ENCODE measurements around the gene TRABD2B. TPM values are rescaled to one million over a fixed set of nuclear protein-coding genes. Genes with fewer than 3 reads are reported as not detected.

TRABD2B gene
- total RNA-seq, 3 donors from 2014 or later: not detected

- no peak overlapping the region for H3K4me3 Mint-ChIP-seq
- no peaks in the 10 kb centered on the region for H3K4me1 Mint-ChIP-seq (ENCODE audit: low read depth)
- DNase-seq (no peak), ATAC-seq (no peak)
- no peaks in the 10 kb centered on the region for H3K36me3 Mint-ChIP-seq (ENCODE audit: insufficient read depth)
- peaks cover 14% of the 10 kb centered on the region for H3K27me3 Mint-ChIP-seq (ENCODE audit: low read depth)
- H3K9me3 Mint-ChIP-seq: peaks cover 5% of the 10 kb centered on the region
Observed at GRCh38 chr1:47840393-47841190, 156.6 kb downstream of the TRABD2B start.

GRCh38 chr1:47839433-47839760, 157.8 kb downstream of the TRABD2B start:
- no peak for ATAC-seq
- Mint-ChIP-seq H3K4me1 (ENCODE audit: low read depth) (no peaks in the 10 kb centered on the region), H3K9me3 (peaks cover 12% of the 10 kb centered on the region), H3K36me3 (ENCODE audit: insufficient read depth) (no peaks in the 10 kb centered on the region), H3K4me3 (no peak overlapping the region), H3K27me3 (ENCODE audit: low read depth) (peaks cover 9% of the 10 kb centered on the region)
- DNase-seq: no peak

- ATAC-seq (no peak), DNase-seq (no peak)
- Mint-ChIP-seq H3K4me1 (ENCODE audit: low read depth) (no peaks in the 10 kb centered on the region), H3K4me3 (no peak overlapping the region), H3K9me3 (peaks cover 12% of the 10 kb centered on the region), H3K27me3 (ENCODE audit: low read depth) (peaks cover 7% of the 10 kb centered on the region), H3K36me3 (ENCODE audit: insufficient read depth) (no peaks in the 10 kb centered on the region)
Observed at GRCh38 chr1:47838562-47839432, 158.4 kb downstream of the TRABD2B start.

DNA sequence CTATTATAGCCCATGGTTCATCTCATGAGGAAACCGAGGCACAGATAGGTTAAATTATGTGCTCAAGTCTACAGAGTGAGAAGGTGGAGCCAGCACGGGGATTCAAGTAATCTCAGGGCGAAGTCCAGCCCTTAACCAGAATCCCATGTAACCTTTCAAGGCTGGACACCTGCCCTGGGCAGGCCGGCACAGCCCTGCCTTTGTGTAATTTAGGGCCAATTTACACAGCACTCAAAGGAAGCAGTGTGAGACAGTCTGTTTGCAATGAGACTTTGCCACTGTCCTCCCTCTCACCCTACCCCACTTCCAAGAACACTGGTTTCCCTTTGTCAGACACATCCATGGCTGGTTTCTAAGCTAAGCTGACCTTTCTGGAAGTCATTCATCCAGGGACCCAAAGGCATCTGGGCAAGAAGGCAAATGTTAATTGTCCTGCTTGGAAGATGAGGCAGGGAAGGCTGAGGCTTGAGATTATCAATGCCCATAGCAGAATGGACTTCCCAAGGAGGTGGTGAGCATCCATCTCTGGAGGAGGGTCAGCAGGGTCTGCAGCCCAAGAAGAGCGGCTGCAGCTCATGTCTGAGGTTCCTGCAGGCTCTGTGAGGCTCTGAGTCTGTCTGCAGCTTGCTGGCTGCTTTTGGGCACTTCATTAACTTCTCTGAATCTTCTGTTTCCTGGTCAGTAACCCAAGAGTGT, 159.2 kb downstream of the TRABD2B start:
- DNase-seq (no peak), ATAC-seq (no peak)
- no peaks in the 10 kb centered on the region for H3K36me3 Mint-ChIP-seq (ENCODE audit: insufficient read depth)
- peaks cover 12% of the 10 kb centered on the region for H3K9me3 Mint-ChIP-seq
- peaks cover 7% of the 10 kb centered on the region for H3K27me3 Mint-ChIP-seq (ENCODE audit: low read depth)
- H3K4me3 Mint-ChIP-seq: no peak overlapping the region
- H3K4me1 Mint-ChIP-seq (ENCODE audit: low read depth): no peaks in the 10 kb centered on the region

GRCh38 chr1:47837056-47837830, 159.9 kb downstream of the TRABD2B start:
- ATAC-seq: no peak
- DNase-seq: no peak
- Mint-ChIP-seq H3K4me1 (ENCODE audit: low read depth) (no peaks in the 10 kb centered on the region), H3K27me3 (ENCODE audit: low read depth) (no peaks in the 10 kb centered on the region), H3K9me3 (peaks cover 12% of the 10 kb centered on the region), H3K36me3 (ENCODE audit: insufficient read depth) (no peaks in the 10 kb centered on the region), H3K4me3 (no peak overlapping the region)

GRCh38 chr1:47835409-47835808, 161.8 kb downstream of the TRABD2B start:
- DNase-seq (no peak), ATAC-seq (no peak)
- no peak overlapping the region for H3K4me3 Mint-ChIP-seq
- H3K9me3 Mint-ChIP-seq: peaks cover 12% of the 10 kb centered on the region
- H3K36me3 Mint-ChIP-seq (ENCODE audit: insufficient read depth): no peaks in the 10 kb centered on the region
- peaks cover 5% of the 10 kb centered on the region for H3K27me3 Mint-ChIP-seq (ENCODE audit: low read depth)
- no peaks in the 10 kb centered on the region for H3K4me1 Mint-ChIP-seq (ENCODE audit: low read depth)

DNA sequence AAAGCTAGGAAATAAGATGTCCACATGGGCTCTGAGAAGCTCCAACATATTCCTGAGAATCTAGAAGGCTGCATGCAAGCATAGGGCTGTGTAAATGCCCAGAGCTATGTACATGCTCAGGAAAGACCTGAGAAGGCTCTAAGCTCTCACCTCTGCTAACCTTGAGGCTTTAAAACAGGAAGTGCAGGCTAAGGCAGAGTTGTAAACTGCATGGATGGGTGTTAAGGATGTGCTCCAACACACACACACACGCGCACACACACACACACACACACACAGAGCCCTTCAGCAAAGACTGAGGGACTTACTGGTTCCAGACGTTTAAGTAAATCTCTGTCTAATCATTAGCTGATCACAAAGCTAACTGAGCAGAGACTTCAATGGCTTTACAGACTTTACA, 162.9 kb downstream of the TRABD2B start:
- Mint-ChIP-seq H3K27me3 (ENCODE audit: low read depth) (peaks cover 5% of the 10 kb centered on the region), H3K4me3 (no peak overlapping the region), H3K4me1 (ENCODE audit: low read depth) (no peaks in the 10 kb centered on the region), H3K9me3 (peaks cover 12% of the 10 kb centered on the region), H3K36me3 (ENCODE audit: insufficient read depth) (no peaks in the 10 kb centered on the region)
- ATAC-seq (no peak), DNase-seq (no peak)

GRCh38 chr1:47830641-47831333, 166.4 kb downstream of the TRABD2B start:
- Mint-ChIP-seq H3K27me3 (ENCODE audit: low read depth) (peaks cover 5% of the 10 kb centered on the region), H3K4me1 (ENCODE audit: low read depth) (no peaks in the 10 kb centered on the region), H3K36me3 (ENCODE audit: insufficient read depth) (no peaks in the 10 kb centered on the region), H3K9me3 (peaks cover 9% of the 10 kb centered on the region), H3K4me3 (no peak overlapping the region)
- no peak for ATAC-seq
- no peak for DNase-seq

DNA sequence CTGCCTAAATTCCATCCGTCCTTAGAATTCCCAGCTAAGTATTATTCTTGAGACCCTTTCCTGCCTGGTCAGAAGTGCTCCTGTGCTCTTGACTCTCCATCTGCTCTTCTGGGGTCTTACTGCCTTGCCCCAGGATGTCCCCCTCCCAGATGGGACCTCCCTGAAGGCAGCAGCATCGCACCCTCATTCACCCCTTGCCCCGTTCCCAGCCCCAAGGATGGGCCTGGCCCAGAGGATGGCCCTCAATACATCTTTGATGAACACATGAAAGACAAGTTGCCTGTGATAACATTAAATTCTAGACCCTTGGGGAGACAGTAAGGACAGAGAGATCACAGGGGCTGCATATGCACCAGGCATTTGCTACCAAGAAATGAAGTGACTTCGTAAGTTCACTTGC, 167.2 kb downstream of the TRABD2B start:
- Mint-ChIP-seq H3K36me3 (ENCODE audit: insufficient read depth) (no peaks in the 10 kb centered on the region), H3K4me1 (ENCODE audit: low read depth) (no peaks in the 10 kb centered on the region)
- ATAC-seq: no peak

GRCh38 chr1:47828978-47829377, 168.2 kb downstream of the TRABD2B start:
- Mint-ChIP-seq H3K36me3 (ENCODE audit: insufficient read depth) (no peaks in the 10 kb centered on the region), H3K4me3 (no peak overlapping the region), H3K9me3 (no peaks in the 10 kb centered on the region), H3K27me3 (ENCODE audit: low read depth) (peaks cover 5% of the 10 kb centered on the region), H3K4me1 (ENCODE audit: low read depth) (no peaks in the 10 kb centered on the region)
- no peak for ATAC-seq
- DNase-seq: no peak

More for the DNA sequence above, 167.2 kb downstream of the TRABD2B start:
- Mint-ChIP-seq H3K9me3 (peaks cover 1% of the 10 kb centered on the region), H3K27me3 (ENCODE audit: low read depth) (peaks cover 5% of the 10 kb centered on the region), H3K4me3 (no peak overlapping the region)
- DNase-seq: no peak

- Mint-ChIP-seq H3K4me3 (no peak overlapping the region), H3K9me3 (no peaks in the 10 kb centered on the region), H3K4me1 (ENCODE audit: low read depth) (no peaks in the 10 kb centered on the region), H3K36me3 (ENCODE audit: insufficient read depth) (no peaks in the 10 kb centered on the region), H3K27me3 (ENCODE audit: low read depth) (peaks cover 5% of the 10 kb centered on the region)
- DNase-seq (no peak), ATAC-seq (no peak)
Observed at GRCh38 chr1:47827109-47827508, 170.1 kb downstream of the TRABD2B start.

GRCh38 chr1:47824716-47825115, 172.5 kb downstream of the TRABD2B start:
- DNase-seq: no peak
- ATAC-seq: no peak
- no peaks in the 10 kb centered on the region for H3K9me3 Mint-ChIP-seq
- no peaks in the 10 kb centered on the region for H3K4me1 Mint-ChIP-seq (ENCODE audit: low read depth)
- no peaks in the 10 kb centered on the region for H3K36me3 Mint-ChIP-seq (ENCODE audit: insufficient read depth)
- no peaks in the 10 kb centered on the region for H3K27me3 Mint-ChIP-seq (ENCODE audit: low read depth)
- no peak overlapping the region for H3K4me3 Mint-ChIP-seq

DNA sequence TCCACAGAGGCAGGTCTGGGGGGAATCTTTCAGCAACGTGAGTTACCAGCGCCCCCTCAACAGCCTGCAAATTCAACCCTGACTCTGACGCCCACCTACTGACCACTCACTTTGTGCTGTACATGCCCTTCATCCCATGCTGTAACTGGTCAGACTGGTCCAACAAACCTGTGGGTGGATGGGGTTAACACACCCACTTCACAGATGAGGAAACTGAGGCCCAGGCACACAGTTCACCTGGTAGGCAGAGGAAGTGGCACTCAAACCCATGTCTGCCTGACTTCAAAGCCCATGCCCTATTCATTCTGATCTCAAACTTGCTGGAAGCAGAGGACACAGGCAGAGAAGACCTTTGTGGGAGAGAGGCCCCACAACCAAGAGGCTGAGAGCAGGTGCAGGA, 172.9 kb downstream of the TRABD2B start:
- H3K9me3 Mint-ChIP-seq: no peaks in the 10 kb centered on the region
- no peaks in the 10 kb centered on the region for H3K27me3 Mint-ChIP-seq (ENCODE audit: low read depth)
- no peaks in the 10 kb centered on the region for H3K36me3 Mint-ChIP-seq (ENCODE audit: insufficient read depth)
- H3K4me1 Mint-ChIP-seq (ENCODE audit: low read depth): no peaks in the 10 kb centered on the region
- ATAC-seq (no peak), DNase-seq (no peak)
- H3K4me3 Mint-ChIP-seq: no peak overlapping the region
